ENCODE results near the gene XYLT1.

DNA sequence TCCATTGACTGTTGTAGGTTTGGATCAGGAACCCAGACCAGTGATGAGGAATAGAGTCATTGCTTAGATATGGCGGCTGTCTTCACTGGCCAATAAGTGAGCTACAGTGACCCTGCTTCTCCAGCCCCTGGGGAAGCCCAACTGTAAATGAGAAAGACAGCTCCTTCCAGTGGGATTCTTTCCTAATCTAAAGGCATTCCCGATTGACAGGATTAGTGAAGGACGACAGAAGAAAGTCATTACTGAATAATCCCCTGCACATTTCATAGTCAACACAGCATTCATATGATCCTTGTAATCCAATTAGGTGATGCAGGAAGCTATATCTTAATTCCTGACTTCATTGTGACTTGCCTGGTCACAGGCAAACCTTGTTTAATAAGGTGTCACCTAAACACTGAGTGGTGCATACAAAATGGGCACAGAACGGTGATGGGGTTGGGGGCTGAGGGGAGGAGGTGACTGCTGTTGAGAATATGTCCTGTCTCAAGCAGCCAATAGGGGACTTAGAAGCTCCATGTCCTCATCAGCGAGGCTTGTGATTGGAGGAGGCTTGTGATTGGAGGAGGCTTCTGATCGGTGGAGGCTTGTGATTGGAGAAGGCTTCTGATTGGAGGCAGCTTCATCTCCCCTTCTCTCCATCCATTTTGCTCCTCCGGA is 242.6 kb downstream of the XYLT1 start:
- no peak for TF ChIP-seq EZH2phosphoT487 (IDR thresholded peaks at IDR 0.05; ENCODE audit: borderline replicate concordance, low read length)
- TF ChIP-seq CTCF (IDR thresholded peaks at IDR 0.05; ENCODE audit: low read depth, low read length, poor library complexity, severe bottlenecking), result no peak

All from DOHH2 (cell line).